Keratinocyte (primary cell): ENCODE measurements around the gene KIAA1191.

Source experiments
- CTCF ChIP-seq, 3 experiments: IDR thresholded peaks in 1 of 3; conservative IDR thresholded peaks in 1 of 3; optimal IDR thresholded peaks in 1 of 3; 2 replicates in 2 of 3; 3 replicates in 1 of 3; pipeline versions ENCODE3 to v1.5.1; 2011; ENCODE audit warnings: low read length in 3 of 3, mild to moderate bottlenecking in 3 of 3, moderate library complexity in 2 of 3, control low read depth in 1 of 3, inconsistent platforms in 1 of 3; ENCODE audit not compliant: insufficient read depth in 2 of 3; ENCODE audit errors: extremely low read depth in 1 of 3
- EZH2 ChIP-seq: IDR thresholded peaks from one replicate; pipeline ENCODE4 v1.6.1; 2012; ENCODE audit warnings: inconsistent platforms, mild to moderate bottlenecking, low read length, moderate library complexity

GRCh38 chr5:176368726-176369125, 7.2 kb upstream of the KIAA1191 start:
- TF ChIP-seq CTCF (optimal IDR thresholded peaks at IDR 0.05 in 1 of 3, IDR thresholded peaks at IDR 0.05 in 1 of 3, conservative IDR thresholded peaks at IDR 0.05 in 1 of 3; ENCODE audit: extremely low read depth in 1 of 3, insufficient read depth in 2 of 3, low read length in 3 of 3) (no peak), EZH2 (no peak)
